HG02623 (cell line): ENCODE results near the gene FAM13A.
"Not testable (repeated sequence)": the region's sequence is repeated elsewhere in the genome, so short reads cannot be mapped to it uniquely, and the experiment has no call there.

Source experiments
- ATAC-seq: cut with Tn5 transposase; IDR thresholded peaks from one replicate; pipeline ENCODE4 v1.9.1; 2021; ENCODE audit warnings: moderate library complexity; ENCODE audit not compliant: unreplicated experiment

The FAM13A gene

GRCh38 chr4:89044147-89044900, 12.7 kb downstream of the FAM13A start:
- no peak for ATAC-seq

DNA sequence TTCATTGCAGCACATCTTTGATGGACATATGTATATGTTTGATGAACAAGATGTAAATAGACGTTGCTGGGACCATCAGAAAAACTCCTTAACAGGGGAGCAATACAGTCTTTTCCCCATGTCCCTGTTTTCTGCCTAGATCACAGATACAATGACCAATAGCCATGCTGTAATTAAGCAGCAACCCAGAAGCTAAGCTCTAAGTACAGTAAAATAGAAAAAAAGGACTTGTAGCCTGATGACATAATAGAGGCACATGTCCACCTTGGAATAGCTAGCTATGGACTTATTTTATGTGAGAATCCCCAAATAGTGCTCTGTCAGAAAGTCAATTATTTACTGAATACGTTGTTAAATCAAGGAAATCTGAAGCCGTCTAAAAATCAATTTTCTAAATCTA, 14.9 kb downstream of the FAM13A start:
- no peak for ATAC-seq

DNA sequence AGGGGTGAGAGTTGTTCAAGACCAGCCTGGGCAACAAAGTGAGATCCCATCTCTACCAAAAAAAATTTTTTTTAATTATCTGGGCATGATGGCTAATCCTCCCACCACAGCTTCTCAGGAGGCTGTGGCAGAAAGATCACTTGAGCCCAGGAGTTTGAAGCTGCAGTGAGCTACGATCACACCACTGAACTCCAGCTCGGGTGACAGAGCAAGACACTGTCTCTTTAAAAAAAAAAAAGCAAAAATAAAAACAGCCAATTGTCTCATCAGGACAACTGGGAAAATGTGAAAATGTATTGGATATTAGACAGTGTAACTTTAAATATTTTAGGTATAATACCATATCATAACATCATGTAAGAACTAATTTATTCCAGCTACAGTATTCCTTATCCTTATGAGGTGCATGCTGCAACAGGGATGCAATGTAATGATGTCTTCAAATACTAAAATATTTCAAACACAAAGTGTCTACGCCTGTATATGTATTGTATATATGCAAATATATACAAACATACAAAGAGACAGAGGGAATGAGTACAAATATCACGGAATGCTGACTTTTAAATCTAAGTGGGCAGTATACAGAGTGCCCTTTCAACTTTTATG, 17.2 kb downstream of the FAM13A start:
- no peak for ATAC-seq

DNA sequence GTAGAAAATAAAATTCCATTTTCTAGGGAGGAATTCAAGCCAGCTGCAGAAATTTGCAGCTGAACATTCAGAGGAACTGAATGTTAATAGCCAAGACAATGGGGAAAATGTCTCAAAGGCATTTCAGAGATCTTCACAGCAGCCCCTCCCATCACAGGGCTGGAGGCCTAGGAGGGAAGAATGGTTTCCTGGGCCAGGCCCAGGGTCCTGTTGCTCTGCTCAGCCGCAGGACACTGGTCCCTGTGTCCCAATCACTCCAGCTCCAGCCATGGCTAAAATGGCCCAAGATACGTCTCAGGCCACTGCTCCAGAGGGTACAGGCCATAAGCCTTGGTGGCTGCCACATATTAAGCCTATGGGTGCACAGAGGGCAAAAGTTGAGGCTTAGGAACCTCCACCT, 20.4 kb downstream of the FAM13A start:
- ATAC-seq, result no peak

DNA sequence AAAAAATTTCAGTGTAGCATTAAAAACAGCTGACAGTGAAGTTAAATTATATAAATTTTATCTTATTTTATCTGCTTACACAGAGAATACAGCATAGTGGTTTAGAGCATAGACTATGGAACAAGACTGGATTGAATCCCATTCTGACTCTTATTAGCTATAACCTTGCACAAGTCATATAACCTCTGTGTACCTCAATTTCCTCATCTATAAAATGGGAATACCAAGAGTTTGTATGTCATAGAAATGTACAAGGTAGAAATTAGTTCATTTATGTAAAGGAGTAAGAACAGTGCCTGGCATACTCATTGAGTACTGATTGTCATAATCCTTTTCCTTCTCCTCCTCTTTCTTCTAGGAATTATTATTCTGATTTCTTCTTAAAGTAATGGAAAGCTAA, 25.7 kb downstream of the FAM13A start:
- no peak for ATAC-seq

DNA sequence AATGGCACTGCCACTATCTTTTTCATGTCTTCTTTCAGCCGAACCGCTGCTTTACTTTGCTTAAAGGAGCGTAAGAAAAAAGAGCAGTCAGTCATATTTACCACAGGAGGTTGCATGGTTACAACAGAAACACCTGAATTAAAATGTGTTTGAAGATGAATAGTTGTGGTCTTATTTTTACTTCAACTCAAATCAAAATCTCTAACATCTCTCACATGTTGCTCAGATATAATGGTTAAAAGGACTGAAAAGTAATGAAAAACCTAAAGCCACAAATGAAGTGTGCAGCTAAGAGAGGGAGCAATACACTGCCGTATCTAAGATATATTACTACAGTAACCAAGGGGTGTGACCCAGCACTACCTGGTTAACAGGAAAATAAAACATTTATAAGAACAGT, 27.4 kb downstream of the FAM13A start:
- ATAC-seq, result no peak

- ATAC-seq, result no peak
These were observed 30.4 kb downstream of the FAM13A start for GRCh38 chr4:89026542-89026941.

GRCh38 chr4:89024051-89024675, 32.8 kb downstream of the FAM13A start:
- peak; percentile 93 for ATAC-seq

DNA sequence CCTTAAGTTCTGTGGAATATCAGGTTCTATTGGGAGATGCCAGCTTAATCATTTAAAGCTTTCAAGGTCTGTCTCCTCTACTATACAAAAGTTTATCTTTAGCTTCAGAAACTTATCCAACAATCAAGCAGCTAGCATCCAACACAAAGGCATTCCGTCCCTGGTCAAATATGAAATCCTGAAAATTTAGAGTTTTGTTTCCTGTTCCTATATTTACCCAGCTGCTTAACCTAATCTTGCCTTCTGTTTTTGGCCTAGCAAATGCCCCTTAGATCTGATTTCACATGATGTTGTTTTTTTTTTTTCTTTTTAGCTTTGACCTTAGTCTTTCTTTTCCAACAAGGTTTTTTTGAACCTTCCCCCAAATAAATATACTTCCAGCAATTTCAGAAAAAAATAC, 33.8 kb downstream of the FAM13A start:
- ATAC-seq, result no peak

DNA sequence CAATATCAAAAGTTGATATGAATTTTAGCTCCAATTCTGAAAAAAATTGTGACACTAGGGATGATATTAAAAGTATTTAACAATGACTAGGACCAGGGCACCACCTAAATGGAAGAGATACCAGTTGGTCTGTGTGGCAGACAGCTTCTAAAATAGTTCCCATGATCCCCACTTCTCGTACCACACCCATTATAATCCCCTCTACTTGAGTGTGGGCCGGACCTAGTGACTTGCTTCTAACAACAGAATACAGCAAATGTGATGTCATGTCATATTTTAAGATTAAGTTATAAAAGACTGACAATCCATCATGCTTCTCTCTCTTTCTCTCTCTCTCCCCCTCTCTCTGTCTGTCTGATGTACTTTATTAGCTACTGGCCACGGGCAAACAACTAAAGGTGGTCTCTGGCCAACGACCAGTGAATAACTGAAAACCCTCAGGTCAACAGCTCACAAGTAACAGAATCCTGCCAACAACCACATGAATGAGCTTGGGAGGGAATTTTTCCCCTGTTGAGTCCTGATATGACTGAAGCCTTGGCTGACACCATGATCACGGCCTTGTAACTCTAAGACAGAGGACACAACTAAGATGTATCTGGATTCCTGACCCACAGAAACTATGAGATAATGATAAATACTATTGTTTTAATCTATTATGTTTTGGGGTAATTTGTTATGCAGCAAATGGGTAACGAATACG, 34.4 kb downstream of the FAM13A start:
- no peak for ATAC-seq

DNA sequence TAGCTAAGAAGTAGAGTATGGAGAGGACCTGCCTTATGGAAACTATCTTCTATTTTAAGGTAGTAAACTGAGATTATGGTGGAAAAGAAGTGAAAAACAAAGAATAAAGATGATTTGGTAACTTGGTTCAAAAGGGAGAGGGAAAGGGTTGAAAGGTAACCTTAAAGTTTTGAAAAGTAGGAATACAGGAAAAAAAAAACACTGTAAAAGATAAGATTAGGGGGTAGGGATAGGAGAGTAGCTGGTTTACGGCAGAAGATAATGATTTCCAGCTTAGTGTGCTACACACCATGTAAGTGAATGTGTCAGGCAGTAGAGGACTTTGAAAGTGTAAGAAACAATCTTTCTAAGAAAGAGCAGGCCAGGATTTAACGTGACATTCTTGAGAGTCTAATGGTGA, 35.3 kb downstream of the FAM13A start:
- ATAC-seq, result no peak

- ATAC-seq, result no peak
These were observed 35.9 kb downstream of the FAM13A start for GRCh38 chr4:89021062-89021461.

GRCh38 chr4:89014897-89015296, 42.1 kb downstream of the FAM13A start:
- not testable (repeated sequence) for ATAC-seq

GRCh38 chr4:89009761-89010369, 47.1 kb downstream of the FAM13A start:
- ATAC-seq, result no peak

DNA sequence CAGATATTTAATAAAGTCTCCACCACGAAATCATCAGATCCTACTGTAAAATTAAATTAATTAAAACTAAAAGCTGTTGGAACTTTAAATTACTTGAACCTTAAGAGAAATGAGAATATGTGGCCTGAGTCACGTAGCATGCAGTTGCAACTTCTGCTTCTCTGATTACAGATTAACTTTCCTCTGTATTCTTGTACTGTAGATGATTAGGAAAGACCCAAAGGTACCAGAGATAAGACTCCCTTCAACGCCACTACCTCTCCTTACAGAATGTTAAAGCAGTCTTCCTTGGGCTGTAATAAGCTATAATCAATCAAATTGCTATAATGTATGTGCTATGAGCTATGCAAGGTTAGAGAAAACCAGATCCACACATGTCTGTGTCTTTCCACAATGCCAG, 47.9 kb downstream of the FAM13A start:
- ATAC-seq, result peak; percentile 70

GRCh38 chr4:89008166-89008565, 48.8 kb downstream of the FAM13A start:
- ATAC-seq, result no peak

GRCh38 chr4:89007338-89007939, 49.5 kb downstream of the FAM13A start:
- no peak for ATAC-seq

- no peak for ATAC-seq
These were observed 50.7 kb downstream of the FAM13A start for GRCh38 chr4:89006307-89006706.

DNA sequence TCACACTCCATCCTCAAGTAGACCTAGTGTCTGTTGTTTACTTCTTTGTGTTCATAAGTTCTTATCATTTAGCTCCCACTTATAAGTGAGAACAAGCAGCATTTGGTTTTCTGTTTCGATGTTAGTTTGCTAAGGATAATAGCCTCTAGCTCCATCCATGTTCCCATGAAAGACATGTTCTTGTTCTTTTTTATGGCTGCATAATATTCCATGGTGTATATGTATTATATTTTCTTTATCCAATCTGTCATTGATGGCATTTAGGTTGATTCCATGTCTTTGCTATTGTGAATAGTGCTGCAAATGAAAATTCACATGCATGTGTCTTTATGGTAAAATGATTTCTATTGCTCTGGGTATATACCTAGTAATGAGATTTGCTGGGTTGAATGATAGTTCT, 51.9 kb downstream of the FAM13A start:
- ATAC-seq, result not testable (repeated sequence)

DNA sequence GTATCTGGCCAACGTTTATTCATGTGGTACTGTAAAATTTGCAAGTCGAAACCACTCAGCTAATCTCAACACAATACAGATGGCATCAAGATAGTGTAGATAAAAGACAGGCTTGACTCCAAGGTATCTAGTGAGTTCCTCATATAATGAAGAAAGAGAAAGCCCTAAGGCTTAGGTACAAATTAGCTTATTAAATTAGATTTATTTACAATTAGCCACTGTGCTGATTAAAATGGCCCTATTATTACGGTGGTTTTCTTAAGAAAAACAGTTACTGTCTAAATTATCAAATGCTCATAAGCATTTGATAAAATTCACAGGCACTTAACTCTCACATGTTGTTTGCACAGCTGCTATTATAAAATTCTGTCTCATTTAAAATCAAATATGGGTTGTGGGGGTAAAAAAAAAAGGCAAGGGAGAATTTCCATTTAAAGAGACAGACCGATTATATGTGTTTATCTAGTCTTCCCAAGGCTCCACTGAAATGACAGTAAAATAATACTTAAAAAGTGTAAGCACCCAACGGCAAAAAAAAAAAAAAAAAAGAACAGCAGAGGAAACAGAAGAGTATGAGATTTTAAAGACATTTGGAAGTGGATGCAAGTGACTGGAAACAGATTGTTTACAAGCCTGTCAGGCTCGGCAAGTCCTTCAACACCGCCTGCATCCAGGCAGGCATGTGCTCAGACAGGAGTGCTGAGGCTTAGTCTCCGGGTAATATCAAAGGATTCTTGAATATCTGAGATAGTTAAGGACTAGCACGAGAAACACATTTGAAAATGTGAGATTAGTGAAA, 55.1 kb downstream of the FAM13A start:
- ATAC-seq, result no peak
